ENCODE data around the gene ZNF727.
"Not testable (repeated sequence)": the region's sequence is repeated elsewhere in the genome, so short reads cannot be mapped to it uniquely, and the experiment has no call there.

Gene ZNF727

GRCh38 chr7:64045301-64046040 is at the start of gene ZNF727:
Gene ZNF727, plus strand, starts transcription at chr7:64045434. Its CDS starts 188 bp downstream, at chr7:64045622.
- DNase-seq, result no peak

GRCh38 chr7:63998549-63998948 is 46.7 kb upstream of the ZNF727 start, which contains the start of gene ZNF722:
Gene ZNF722, plus strand, starts transcription at chr7:63998849. Its CDS starts 113 bp downstream, at chr7:63998962.
- DNase-seq, result no peak

GRCh38 chr7:64015496-64015895 is 29.7 kb upstream of the ZNF727 start:
- DNase-seq, result not testable (repeated sequence)

GRCh38 chr7:64035388-64035787 is 9.8 kb upstream of the ZNF727 start:
- no peak for DNase-seq

- no peak for DNase-seq
Observed at GRCh38 chr7:64037095-64037494, 8.1 kb upstream of the ZNF727 start.

- DNase-seq, result no peak
Observed at GRCh38 chr7:64046041-64046389, 781 bp downstream of the ZNF727 start.

GRCh38 chr7:64077837-64078698 is 32.8 kb downstream of the ZNF727 start:
- not testable (repeated sequence) for DNase-seq

- DNase-seq, result no peak
Observed at GRCh38 chr7:64078699-64078994, 33.4 kb downstream of the ZNF727 start.

- DNase-seq, result no peak
Observed at GRCh38 chr7:64087501-64087900, 42.3 kb downstream of the ZNF727 start.

- not testable (repeated sequence) for DNase-seq
Observed at GRCh38 chr7:64088863-64089262, 43.6 kb downstream of the ZNF727 start.
